Neural cell (in vitro differentiated cells): Measurements from ENCODE around the gene DCC. TPM values are rescaled to one million over a fixed set of nuclear protein-coding genes. Genes with fewer than 3 reads are reported as not detected.

Experiments used
- H2AFZ ChIP-seq: fragments of 200-600, 300-800 bp; sonication (generic), shearing (Covaris generic); 2 replicates; pipeline ENCODE4 v1.6.0; 2014; ENCODE audit warnings: low read depth, mild to moderate bottlenecking, antibody characterized with exemption, low read length, moderate library complexity
- H3F3A ChIP-seq: fragments of 200-600 bp; shearing (Covaris generic); 2 replicates; pipeline ENCODE4 v1.6.1; 2016; ENCODE audit warnings: mild to moderate bottlenecking, moderate library complexity, mixed read lengths, antibody characterized with exemption, low read length; ENCODE audit not compliant: insufficient read depth, poor library complexity, severe bottlenecking
- H3K27ac ChIP-seq: fragments of 200-600, 300-800 bp; sonication (generic), shearing (Covaris generic); 2 replicates; pipeline ENCODE4 v1.5.1; 2014; ENCODE audit warnings: mild to moderate bottlenecking, low read length, moderate library complexity
- H3K27me3 ChIP-seq: fragments of 300-800, 200-600 bp; sonication (generic), shearing (Covaris generic); 2 replicates; pipeline ENCODE4 v1.6.0; 2014; ENCODE audit warnings: mild to moderate bottlenecking, low read depth, low read length, moderate library complexity; ENCODE audit not compliant: insufficient read depth
- H3K36me3 ChIP-seq: fragments of 300-800, 200-600 bp; sonication (generic), shearing (Covaris generic); 2 replicates; pipeline ENCODE4 v1.5.1; 2014; ENCODE audit warnings: mild to moderate bottlenecking, antibody characterized with exemption, low read length, moderate library complexity; ENCODE audit not compliant: insufficient read depth
- H3K4me2 ChIP-seq: fragments of 300-800, 200-600 bp; sonication (generic), shearing (Covaris generic); 2 replicates; pipeline ENCODE4 v1.6.0; 2014; ENCODE audit warnings: mild to moderate bottlenecking, low read length
- H3K4me3 ChIP-seq: fragments of 300-800, 200-600 bp; sonication (generic), shearing (Covaris generic); 2 replicates; pipeline ENCODE4 v1.5.1; 2014; ENCODE audit warnings: mild to moderate bottlenecking, low read length, moderate library complexity
- H3K79me2 ChIP-seq: fragments of 200-600 bp; shearing (Covaris generic); replicated peaks from 2 replicates; pipeline ENCODE4 v1.6.0; 2014; ENCODE audit warnings: mild to moderate bottlenecking, low read length, moderate library complexity; ENCODE audit not compliant: insufficient read depth
- H3K9ac ChIP-seq: fragments of 300-800, 200-600 bp; sonication (generic), shearing (Covaris generic); 2 replicates; pipeline ENCODE4 v1.6.1; 2016; ENCODE audit warnings: mild to moderate bottlenecking, low read length, mixed read lengths
- H3K9me2 ChIP-seq: fragments of 200-600 bp; shearing (Covaris generic); 2 replicates; pipeline ENCODE4 v1.6.1; 2016; ENCODE audit warnings: mild to moderate bottlenecking, low read length, mixed read lengths; ENCODE audit not compliant: insufficient read depth
- H3K9me3 ChIP-seq: fragments of 200-600, 300-800 bp; sonication (generic), shearing (Covaris generic); 2 replicates; pipeline ENCODE4 v1.6.1; 2016; ENCODE audit warnings: mild to moderate bottlenecking, mixed run types, low read length, moderate library complexity, mixed read lengths
- H4K20me1 ChIP-seq: fragments of 200-600 bp; shearing (Covaris generic); 2 replicates; pipeline ENCODE4 v1.6.1; 2016; ENCODE audit warnings: mild to moderate bottlenecking, mixed run types; ENCODE audit not compliant: insufficient read depth
- EP300 ChIP-seq: fragments of 450-650 bp; conservative IDR thresholded peaks from 2 replicates; pipeline ENCODE4 v1.6.1; 2014; ENCODE audit warnings: antibody characterized with exemption, mild to moderate bottlenecking, moderate library complexity; ENCODE audit not compliant: poor library complexity, severe bottlenecking
- EZH2 ChIP-seq: fragments of 200-600, 300-800 bp; shearing (Covaris generic), sonication (generic); IDR thresholded peaks from 2 replicates; pipeline ENCODE4 v1.6.1; 2014; ENCODE audit warnings: antibody characterized with exemption, low read length, borderline replicate concordance, mild to moderate bottlenecking; ENCODE audit not compliant: insufficient read depth, poor library complexity, severe bottlenecking
- MXI1 ChIP-seq: fragments of 450-650 bp; conservative IDR thresholded peaks from 2 replicates; pipeline ENCODE4 v1.6.1; 2014; ENCODE audit warnings: antibody characterized with exemption, mild to moderate bottlenecking; ENCODE audit not compliant: poor library complexity, severe bottlenecking
- POLR2AphosphoS5 ChIP-seq: IDR thresholded peaks from 2 replicates; pipeline ENCODE4 v1.6.1; 2012
- RAD21 ChIP-seq: fragments of 450-650 bp; conservative IDR thresholded peaks from 2 replicates; pipeline ENCODE4 v1.6.1; 2014; ENCODE audit warnings: antibody characterized with exemption, mild to moderate bottlenecking, moderate library complexity
- REST ChIP-seq: IDR thresholded peaks from 2 replicates; pipeline ENCODE4 v1.6.1; 2012; ENCODE audit warnings: borderline replicate concordance
- SMC3 ChIP-seq: fragments of 450-650 bp; conservative IDR thresholded peaks from 2 replicates; pipeline ENCODE4 v1.6.1; 2014; ENCODE audit warnings: antibody characterized with exemption, mild to moderate bottlenecking, moderate library complexity; ENCODE audit not compliant: poor library complexity
- TAF1 ChIP-seq: IDR thresholded peaks from 2 replicates; pipeline ENCODE4 v1.6.1; 2012; ENCODE audit warnings: low read depth
- polyA plus RNA-seq: library from polyadenylated mRNA; depleted of rRNA; stranded (reverse); fragments of >200 nt; gene quantifications from 2 replicates; pipeline ENCODE4 v1.2.3, GENCODE V29; 2014
- TF ChIP-seq, protein P1 (sequence below): fragments of 450-650 bp; IDR thresholded peaks from 2 replicates; pipeline ENCODE4 v1.5.1; 2014; ENCODE audit warnings: antibody characterized with exemption, mild to moderate bottlenecking, moderate library complexity; ENCODE audit not compliant: poor library complexity, severe bottlenecking

The DCC gene
- polyA plus RNA-seq, 1 donor from 2014 or later, result 40.7 TPM

DNA sequence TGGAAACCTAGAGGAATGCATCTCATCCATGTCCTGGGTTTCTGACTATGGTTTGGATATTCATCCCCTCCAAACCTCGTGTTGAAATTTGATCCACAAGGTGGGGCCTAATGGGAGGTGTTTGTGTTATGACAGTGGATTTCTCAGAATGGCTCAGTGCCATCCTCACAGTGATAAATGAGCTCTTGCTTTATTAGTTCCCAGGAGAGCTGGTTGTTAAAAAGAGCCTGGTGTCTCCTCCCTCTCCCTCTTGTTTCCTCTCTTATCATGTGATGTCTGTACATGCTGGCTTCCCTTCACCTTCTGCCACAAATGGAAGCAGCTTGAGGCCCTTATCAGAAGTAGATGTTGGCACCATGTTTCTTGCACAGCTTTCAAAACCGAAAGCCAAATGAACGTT, 424.3 kb downstream of the DCC start:
- Histone ChIP-seq H3K4me2 (no peak overlapping the region), H2AFZ (no peak overlapping the region), H3K9me2 (no peaks in the 10 kb centered on the region), H4K20me1 (no peaks in the 10 kb centered on the region), H3F3A (no peaks in the 10 kb centered on the region), H3K27ac (no peak overlapping the region), H3K4me3 (no peak overlapping the region), H3K27me3 (no peaks in the 10 kb centered on the region), H3K79me2 (peaks cover 3% of the 10 kb centered on the region), H3K9me3 (no peaks in the 10 kb centered on the region), H3K9ac (no peak overlapping the region), H3K36me3 (no peaks in the 10 kb centered on the region)
- TF ChIP-seq EZH2 (no peak), POLR2AphosphoS5 (no peak), EP300 (no peak), RAD21 (no peak), SMC3 (no peak), MXI1 (no peak), TAF1 (no peak)
- TF ChIP-seq, protein P1, sequence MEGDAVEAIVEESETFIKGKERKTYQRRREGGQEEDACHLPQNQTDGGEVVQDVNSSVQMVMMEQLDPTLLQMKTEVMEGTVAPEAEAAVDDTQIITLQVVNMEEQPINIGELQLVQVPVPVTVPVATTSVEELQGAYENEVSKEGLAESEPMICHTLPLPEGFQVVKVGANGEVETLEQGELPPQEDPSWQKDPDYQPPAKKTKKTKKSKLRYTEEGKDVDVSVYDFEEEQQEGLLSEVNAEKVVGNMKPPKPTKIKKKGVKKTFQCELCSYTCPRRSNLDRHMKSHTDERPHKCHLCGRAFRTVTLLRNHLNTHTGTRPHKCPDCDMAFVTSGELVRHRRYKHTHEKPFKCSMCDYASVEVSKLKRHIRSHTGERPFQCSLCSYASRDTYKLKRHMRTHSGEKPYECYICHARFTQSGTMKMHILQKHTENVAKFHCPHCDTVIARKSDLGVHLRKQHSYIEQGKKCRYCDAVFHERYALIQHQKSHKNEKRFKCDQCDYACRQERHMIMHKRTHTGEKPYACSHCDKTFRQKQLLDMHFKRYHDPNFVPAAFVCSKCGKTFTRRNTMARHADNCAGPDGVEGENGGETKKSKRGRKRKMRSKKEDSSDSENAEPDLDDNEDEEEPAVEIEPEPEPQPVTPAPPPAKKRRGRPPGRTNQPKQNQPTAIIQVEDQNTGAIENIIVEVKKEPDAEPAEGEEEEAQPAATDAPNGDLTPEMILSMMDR, result no peak

- no peak overlapping the region for H3K4me3 ChIP-seq
- no peak overlapping the region for H3K9ac ChIP-seq
- H3F3A ChIP-seq, result no peaks in the 10 kb centered on the region
- no peak overlapping the region for H2AFZ ChIP-seq
- no peaks in the 10 kb centered on the region for H4K20me1 ChIP-seq
- no peaks in the 10 kb centered on the region for H3K9me3 ChIP-seq
- H3K27me3 ChIP-seq, result no peaks in the 10 kb centered on the region
- H3K79me2 ChIP-seq, result peaks cover 3% of the 10 kb centered on the region
- TF ChIP-seq POLR2AphosphoS5 (no peak), EP300 (no peak), EZH2 (no peak), REST (no peak), SMC3 (no peak), TAF1 (no peak), MXI1 (no peak), RAD21 (no peak)
- TF ChIP-seq, protein P1, result no peak
- peaks cover 3% of the 10 kb centered on the region for H3K36me3 ChIP-seq
- H3K4me2 ChIP-seq, result no peak overlapping the region
- no peaks in the 10 kb centered on the region for H3K9me2 ChIP-seq
- no peak overlapping the region for H3K27ac ChIP-seq
These were observed 426.1 kb downstream of the DCC start for GRCh38 chr18:52766002-52766545.
